NCI-H345 treated with DMSO at 0.1 percent for 48 hours (cell line): ENCODE measurements around the gene MCEMP1.

ENCODE experiments used
- DNase-seq: peaks from one replicate; lab custom pipeline; 2025; ENCODE audit not compliant: unreplicated experiment; lab: John Stamatoyannopoulos, UW

Gene MCEMP1

GRCh38 chr19:7692417-7693088 lies 15.7 kb downstream of the MCEMP1 start:
- DNase-seq: no peak

DNA sequence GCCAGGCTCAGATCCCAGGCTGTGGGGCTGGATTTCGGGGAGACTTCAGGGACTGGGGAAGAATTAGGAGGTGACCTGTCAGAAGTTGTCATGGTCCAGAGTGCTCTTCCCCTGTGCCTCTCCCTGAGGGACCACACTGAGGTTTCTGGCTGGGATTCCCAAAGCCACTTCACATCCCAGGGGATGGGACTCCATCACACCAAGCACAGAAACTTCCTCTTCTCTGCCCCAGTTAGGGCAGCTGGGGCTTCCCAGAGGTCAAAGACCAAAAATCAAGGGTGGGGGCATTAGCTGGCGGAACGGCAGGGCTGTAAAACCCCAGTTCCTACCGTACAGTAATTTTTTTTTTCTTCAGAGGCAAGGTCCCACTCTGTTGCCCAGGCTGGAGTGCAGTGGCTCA lies 17.6 kb downstream of the MCEMP1 start:
- no peak for DNase-seq

- DNase-seq: no peak
These were observed 20.9 kb downstream of the MCEMP1 start for GRCh38 chr19:7697721-7698287.

GRCh38 chr19:7698583-7698982 lies 21.7 kb downstream of the MCEMP1 start:
- no peak for DNase-seq

GRCh38 chr19:7699003-7699402 lies 22.1 kb downstream of the MCEMP1 start:
- DNase-seq: no peak

DNA sequence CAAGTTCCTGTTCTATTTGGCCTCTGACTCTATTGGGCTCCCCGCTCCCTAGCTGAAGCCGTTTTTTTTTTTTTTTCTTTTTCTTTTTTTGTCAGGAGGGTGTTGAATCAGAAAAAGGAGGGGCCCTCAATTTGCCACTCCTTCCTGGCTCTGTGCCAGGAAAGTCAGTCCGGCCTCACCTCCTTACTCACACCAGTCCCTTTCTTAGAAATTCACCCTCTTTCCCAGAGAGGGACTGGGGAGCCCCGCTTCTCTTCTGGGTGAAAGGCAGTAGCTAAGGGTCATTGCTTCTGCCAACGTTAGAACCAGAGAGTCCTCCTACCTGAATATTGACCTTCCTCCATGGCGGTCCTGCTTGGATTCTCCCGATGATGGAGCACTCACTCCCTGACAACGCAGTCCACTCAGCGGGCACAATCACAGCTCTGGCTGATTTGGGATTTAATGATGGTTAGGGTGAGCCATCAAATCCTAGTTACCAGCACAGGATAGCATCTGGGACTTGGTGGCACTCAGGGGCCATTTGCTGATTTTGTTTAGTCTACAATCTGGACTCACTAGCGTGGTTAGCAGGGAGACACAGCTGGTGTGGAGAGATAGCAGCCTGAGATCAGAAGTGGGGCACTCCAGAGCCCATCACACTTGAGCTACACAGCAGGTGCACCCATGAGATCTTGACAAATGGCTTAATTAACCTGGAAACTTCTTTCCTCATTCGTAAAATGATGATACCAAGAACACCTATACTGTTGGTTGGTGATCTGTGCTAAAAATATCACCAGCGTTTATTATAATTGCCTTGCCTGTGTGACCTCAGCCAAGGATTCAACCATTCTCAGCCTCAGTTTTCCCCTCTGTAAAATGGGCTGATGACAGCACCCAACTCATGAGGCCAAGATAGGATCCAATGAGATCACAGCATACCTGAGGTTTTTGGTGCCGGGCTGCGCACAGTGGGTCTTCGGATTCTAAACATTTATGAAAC lies 22.8 kb downstream of the MCEMP1 start:
- DNase-seq: no peak

GRCh38 chr19:7701049-7701653 lies 24.3 kb downstream of the MCEMP1 start:
- DNase-seq: no peak

- DNase-seq: no peak
These were observed 25.0 kb downstream of the MCEMP1 start, which contains the start of gene FCER2 for GRCh38 chr19:7701654-7702457. Gene FCER2 (minus strand): TSS chr19:7702131. CDS start chr19:7699760, 2,371 bp downstream.

DNA sequence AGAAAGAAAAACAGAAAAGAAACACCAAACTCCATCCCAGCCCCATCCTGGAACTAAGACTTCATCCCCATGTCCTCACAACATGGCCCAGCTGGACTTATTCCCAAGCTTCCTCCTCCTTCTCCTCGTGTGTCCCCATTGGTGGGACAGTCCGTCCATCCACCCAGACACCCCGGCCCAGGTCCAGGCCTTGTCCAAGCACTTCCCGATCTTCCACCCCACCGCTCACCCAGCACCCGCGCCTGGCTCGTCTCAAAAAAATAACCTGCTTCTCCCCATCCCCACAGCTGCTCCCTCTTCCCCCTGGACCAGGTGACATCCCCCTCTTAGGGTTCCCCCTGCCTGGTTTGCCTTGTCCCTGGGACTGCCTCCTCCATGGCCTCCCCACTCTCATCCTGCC lies 26.4 kb downstream of the MCEMP1 start:
- no peak for DNase-seq

GRCh38 chr19:7704280-7705060 lies 27.6 kb downstream of the MCEMP1 start:
- DNase-seq: no peak

DNA sequence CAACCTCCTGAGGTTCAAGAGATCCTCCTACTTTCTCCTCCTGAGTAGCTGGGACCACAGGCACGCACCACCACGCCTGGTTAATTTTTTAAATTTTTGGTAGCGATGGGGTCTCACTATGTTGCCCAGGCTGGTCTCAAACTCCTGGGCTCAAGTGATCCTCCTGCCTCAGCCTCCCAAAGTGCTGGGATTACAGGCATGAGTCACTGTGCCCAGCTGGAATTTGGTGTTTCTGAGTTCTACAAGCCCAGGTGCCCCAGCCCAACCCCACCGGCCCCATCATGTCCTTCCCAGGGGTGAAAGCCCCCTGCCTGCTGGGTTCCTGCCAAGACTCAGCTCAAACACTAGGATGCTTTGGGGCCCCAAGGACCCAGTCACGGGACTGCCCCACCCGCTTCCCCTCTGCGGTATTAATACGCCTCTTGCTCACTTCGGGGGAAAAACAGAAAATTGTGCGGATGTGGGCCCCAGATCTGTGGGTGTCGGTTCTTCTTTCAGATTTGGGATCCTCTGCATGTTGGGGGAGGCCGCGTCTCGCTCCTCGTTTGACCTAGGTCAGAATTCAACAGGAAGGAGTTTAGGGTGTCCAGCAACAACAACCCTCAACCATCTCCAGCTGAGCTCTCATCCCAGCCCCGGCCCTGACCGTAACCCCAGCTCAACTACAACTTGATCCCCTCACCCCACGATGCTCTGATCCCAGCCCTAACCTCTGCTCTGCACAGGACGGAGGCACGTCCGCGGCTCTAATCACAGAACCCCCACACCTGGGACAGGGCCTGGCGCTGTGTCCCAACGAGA lies 28.7 kb downstream of the MCEMP1 start:
- no peak for DNase-seq

GRCh38 chr19:7706188-7706954 lies 29.5 kb downstream of the MCEMP1 start:
- DNase-seq: no peak

- no peak for DNase-seq
These were observed 30.1 kb downstream of the MCEMP1 start for GRCh38 chr19:7706955-7707456.

GRCh38 chr19:7709932-7710460 lies 33.1 kb downstream of the MCEMP1 start:
- DNase-seq: no peak

DNA sequence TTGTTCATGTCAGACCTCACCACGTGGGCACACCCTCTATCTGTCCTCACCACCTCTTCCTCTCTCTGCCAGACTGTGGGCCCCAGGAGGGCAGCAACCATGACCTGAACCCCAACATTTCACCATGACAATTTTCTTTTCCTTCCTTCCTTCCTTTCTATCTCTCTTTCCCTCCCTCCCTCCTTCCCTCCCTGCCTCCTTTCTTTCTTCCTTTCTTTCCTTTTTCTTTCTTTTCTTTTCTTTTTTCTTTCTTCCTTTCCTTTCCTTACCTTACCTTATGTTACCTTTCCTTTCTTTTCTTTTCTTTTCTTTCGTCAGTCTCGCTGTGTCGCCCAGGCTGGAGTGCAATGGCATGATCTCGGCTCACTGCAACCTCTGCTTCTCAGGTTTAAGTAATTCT lies 33.7 kb downstream of the MCEMP1 start:
- no peak for DNase-seq

- no peak for DNase-seq
These were observed 38.8 kb downstream of the MCEMP1 start for GRCh38 chr19:7715671-7716070.

DNA sequence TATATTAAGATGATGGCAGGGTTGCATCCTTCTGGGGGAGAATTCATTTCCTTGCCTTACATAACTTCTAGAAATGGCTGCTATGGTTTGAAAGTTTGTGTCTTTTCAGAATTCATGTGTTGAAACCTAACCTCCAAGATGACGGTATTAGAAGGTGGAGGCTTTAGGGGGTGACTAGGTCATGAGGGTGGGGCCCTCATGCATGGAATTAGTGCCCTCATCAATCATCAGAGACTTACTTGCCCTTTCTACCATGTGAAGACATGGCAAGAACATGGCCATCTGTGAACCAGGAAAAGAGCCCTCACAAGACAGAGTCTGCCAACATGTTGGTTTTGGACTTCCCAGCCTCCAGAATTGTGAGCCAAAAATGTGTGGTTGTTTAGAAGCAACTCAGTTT lies 39.9 kb downstream of the MCEMP1 start:
- DNase-seq: no peak

DNA sequence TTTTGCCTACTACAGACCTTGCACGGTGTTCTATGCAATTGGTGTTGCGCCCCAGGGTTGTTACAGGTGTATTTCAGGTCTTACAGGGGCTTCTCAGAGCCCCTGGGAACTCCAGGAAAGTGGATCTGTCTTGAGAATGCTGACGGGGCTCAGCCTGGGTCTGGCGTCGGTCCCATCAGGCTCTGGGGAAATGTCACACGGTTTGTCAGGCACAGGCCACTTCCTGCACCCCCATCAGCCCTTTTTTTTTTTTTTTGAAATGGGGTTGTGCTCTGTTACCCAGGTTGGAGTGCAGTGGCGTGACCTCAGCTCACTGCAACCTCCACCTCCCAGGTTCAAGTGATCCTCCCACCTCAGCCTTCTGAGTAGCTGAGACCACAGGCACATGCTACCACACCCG lies 41.8 kb downstream of the MCEMP1 start:
- no peak for DNase-seq
